CD4-positive, alpha-beta T cell treated with Interferon alpha-2 for 1 hour (primary cell): Measurements from ENCODE around the gene MRAP.
"Not testable (repeated sequence)": the region's sequence is repeated elsewhere in the genome, so short reads cannot be mapped to it uniquely, and the experiment has no call there.

ENCODE experiments used
- DNase-seq, 2 donors: peaks; one replicate each; pipeline ENCODE4 v3.0.0-alpha.2; 2020 to 2022

The MRAP gene

GRCh38 chr21:32298658-32299081, at the start of gene MRAP:
TSS of gene MRAP (plus strand) at chr21:32298855. CDS start at chr21:32298972, 117 bp downstream.
- DNase-seq = no peak

GRCh38 chr21:32249511-32250280, 49.0 kb upstream of the MRAP start:
- no peak for DNase-seq

GRCh38 chr21:32252136-32252535, 46.5 kb upstream of the MRAP start:
- no peak for DNase-seq

- no peak for DNase-seq
These were observed 45.4 kb upstream of the MRAP start for GRCh38 chr21:32253215-32253641.

- no peak for DNase-seq
These were observed 42.4 kb upstream of the MRAP start for GRCh38 chr21:32256251-32256650.

DNA sequence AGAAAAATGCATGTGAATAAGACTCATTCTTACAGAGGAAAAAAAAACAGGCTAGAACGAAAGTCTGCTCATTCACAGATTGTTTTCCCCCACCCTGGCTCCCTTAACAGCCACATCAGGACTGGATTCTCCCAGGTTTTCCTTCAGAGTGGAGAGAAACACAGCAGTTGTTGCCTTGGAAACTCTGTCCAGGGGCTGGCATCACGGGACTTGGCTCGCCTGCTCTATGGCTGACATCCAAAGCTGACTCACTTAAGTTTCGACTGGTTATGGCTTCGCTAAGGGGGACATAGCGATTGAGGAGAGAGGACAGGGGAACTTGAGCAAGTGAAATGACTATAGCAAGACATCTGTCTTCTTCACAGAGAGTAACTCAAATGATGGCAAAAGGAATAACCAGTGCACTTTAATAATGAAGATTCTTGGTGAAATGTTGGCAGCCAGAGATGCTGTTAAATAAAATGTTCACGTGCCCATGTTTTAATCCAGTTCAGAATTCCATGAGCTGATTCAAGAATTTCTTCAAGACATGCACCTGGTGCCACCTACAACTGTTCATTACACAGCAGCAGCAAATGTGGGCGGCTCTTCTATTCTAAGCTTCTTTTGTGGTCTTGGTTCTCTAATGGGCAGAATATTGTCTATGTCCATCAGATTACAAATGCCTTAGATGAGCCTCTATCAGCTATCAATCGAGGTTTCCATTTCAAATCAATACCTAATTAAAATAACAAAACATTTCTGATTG, 41.6 kb upstream of the MRAP start:
- DNase-seq = no peak

GRCh38 chr21:32257962-32258785, 40.5 kb upstream of the MRAP start:
- DNase-seq = peak; percentile 14 to 38

DNA sequence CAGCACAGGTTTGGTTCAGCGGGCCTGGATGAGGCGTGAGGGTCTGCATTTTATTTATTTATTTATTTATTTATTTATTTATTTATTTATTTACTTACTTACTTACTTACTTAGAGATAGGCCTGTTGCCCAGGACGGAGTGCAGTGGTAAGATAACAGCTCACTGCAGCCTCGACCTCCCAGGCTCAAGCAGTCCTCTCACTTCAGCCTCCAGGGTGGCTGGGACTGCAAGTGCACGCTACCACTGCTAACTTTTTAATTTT, 39.9 kb upstream of the MRAP start:
- not testable (repeated sequence) for DNase-seq

- no peak for DNase-seq
These were observed 38.5 kb upstream of the MRAP start for GRCh38 chr21:32260130-32260529.

DNA sequence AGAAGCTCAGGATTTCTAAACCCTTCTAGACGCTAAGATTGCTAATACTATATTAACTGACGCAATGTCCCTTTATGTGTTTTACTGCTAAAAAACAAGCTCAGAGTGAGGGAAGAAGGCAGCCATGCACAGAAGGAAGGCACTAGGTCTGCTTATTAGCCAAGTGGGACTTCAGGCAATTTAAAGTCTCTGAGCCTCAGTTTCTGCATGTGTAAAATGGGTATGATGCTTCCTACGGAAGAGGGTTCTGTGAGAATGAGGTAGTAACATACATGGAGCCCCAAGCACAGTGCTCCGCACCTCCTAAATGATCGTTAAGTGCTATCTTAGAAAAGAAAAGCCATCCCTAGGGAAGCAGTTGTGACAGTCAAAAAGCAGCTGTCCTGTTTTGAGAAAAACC, 36.7 kb upstream of the MRAP start:
- DNase-seq = no peak

GRCh38 chr21:32265321-32265720, 33.3 kb upstream of the MRAP start:
- not testable (repeated sequence) for DNase-seq

- DNase-seq = no peak
These were observed 27.9 kb upstream of the MRAP start for GRCh38 chr21:32270748-32271147.

GRCh38 chr21:32276671-32277070, 22.0 kb upstream of the MRAP start:
- no peak for DNase-seq

- peak in 1 of 2 donors; percentile 0 for DNase-seq
These were observed 20.6 kb upstream of the MRAP start for GRCh38 chr21:32278103-32278502.

DNA sequence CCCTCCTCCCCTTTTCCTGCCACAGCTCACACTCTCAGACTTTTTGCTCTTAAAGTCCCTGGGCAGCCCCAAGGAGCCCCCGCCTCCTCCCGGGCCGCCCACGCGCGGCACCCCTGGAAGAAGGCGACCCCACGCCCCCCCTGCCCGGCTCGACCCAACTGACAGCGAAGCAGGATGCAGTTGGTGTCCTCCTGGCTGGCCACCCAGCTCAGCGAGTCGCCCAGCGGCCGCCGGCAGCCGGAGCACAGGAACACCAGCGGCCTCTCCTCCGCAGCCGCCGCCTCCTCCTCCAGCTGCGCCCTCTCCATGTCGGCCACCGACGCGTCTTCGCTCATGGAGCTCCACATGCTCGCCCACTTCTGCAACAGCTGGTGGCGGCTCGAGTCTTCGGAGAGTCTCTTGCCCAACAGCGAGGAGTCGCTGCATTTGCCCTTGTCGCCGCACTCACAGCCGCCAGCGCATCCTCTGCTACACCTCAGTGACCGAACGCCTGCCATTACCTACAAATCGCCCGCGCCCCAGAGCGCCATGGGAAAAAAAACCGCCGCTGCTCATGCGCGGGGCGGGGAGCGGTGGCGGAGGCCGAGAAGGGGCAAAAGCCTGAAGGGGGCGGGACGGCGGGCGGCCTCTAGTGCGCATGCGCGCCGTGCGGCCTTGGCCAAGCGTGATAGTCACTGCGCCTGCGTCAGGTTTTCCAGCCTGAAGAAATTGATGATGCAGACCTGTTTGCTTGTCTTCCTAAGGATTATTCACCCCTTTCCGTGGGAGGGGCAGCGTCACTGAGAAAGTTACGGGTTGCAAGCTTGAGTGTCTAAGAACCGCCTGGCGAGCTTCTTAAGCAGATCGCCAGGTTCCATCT, 19.9 kb upstream of the MRAP start, which contains the start of gene MIS18A:
TSS of gene MIS18A (minus strand) at position 532 of the 859 bp plus-strand sequence. CDS start at position 497, 35 bp downstream.
- DNase-seq = peak; percentile 96 to 97

DNA sequence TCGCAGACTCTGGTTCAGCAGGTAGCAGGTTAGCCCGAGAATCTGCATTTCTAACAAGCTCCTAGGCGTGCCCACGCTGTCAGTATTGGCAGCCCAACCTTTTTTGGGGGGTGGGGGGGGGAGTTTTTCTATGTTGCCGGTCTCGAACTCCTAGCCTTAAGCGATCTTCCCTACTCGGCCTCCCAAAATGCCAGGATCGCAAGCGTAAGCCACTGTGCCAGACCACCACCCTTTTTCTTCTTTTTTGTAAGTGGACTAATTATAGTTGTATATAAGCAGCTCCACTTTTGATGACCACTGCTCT, 19.3 kb upstream of the MRAP start:
- no peak for DNase-seq

- no peak for DNase-seq
These were observed 17.1 kb upstream of the MRAP start for GRCh38 chr21:32281531-32281930.

- DNase-seq = no peak
These were observed 15.7 kb upstream of the MRAP start for GRCh38 chr21:32282992-32283391.

- DNase-seq = no peak
These were observed 13.2 kb upstream of the MRAP start for GRCh38 chr21:32285476-32285875.

DNA sequence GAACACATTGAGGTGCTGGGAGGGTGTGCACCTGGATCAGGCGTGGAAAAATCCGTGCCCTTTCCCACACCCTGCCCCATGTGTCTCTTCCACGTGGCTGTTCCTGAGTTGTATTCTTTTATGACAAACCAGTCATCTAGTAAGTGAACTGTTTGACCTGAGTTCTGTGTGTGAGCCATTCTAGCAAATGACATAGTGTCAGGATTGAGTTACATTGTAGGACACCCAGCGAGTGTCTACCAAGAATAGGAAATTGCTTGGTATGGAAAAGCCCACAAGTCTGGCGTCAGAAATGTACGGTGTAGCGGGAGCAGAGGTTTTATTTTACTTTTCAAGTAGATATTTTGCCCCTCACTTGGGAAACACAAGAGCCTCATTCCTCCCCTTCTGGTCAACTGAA, 1.2 kb upstream of the MRAP start:
- DNase-seq = no peak

DNA sequence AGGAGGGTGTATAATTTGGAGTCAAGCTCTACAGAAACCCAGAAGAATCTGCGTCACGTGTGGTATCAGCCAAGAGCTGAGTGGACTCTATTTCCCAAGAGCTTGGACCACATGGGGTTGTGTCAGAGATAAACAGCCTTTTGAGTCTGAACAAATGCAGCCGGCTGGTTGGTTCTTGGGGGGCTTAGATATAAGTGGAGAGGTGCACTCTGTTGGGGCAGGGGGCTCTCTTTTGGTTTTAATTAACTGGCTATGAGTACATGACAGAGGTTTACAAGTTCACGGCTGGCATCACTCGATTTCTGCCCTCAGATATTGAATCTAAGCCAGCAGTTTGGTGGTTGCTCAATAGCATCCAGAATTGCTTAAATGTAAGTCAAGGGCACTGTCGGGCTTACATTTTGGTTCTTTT, 501 bp upstream of the MRAP start:
- DNase-seq = no peak

DNA sequence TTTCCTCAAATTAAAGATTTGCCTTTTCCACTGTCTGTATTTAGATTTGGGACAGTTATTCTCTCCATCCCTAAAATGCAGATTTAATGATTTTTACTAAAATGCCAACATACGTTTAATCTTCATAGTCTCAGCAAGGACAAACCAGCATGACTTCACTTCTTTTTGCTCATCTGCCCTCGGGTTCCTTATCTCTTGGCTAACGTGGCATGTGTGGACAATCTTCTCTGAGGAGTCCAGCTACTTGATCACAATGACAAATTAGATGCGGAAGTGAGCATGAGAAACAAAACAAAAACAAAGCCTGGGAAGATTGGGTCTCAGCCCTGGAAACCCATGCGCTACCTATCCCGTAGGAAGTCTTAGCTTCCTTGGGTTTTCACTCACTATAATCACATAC, 1.0 kb downstream of the MRAP start:
- DNase-seq = no peak
